Activated naive CD4-positive, alpha-beta T cell treated with Interleukin-2 at 50 U/mL for 16 hours (primary cell): ENCODE data around the gene MST1.

Source experiments
- DNase-seq: peaks from one replicate; pipeline ENCODE4 v3.0.0-alpha.2; 2020

MST1 gene

GRCh38 chr3:49717959-49718857 lies 28.9 kb upstream of the MST1 start:
- DNase-seq = no peak

- no peak for DNase-seq
Observed at GRCh38 chr3:49717211-49717958, 28.1 kb upstream of the MST1 start.

GRCh38 chr3:49716691-49717210 lies 27.5 kb upstream of the MST1 start:
- no peak for DNase-seq

GRCh38 chr3:49716169-49716568 lies 26.9 kb upstream of the MST1 start:
- no peak for DNase-seq

DNA sequence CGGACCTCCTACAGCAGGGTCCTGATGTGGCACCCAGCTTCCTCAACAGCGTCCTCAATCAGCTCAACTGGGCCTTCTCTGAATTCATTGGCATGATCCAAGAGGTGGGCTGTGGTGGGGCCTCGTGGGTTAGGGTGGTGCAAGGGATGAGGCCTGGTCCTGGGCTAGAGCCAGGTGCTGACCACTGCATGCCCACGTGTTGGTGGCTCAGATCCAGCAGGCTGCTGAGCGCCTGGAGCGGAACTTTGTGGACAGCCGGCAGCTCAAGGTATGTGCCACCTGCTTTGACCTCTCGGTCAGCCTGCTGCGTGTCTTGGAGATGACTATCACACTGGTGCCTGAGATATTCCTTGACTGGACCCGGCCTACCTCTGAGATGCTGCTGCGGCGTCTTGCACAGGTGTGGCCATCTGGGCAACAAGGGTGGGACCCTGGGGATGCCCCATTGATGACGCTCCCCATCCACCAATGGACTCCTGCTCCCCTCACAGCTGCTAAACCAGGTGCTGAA lies 26.4 kb upstream of the MST1 start:
- DNase-seq = no peak

DNA sequence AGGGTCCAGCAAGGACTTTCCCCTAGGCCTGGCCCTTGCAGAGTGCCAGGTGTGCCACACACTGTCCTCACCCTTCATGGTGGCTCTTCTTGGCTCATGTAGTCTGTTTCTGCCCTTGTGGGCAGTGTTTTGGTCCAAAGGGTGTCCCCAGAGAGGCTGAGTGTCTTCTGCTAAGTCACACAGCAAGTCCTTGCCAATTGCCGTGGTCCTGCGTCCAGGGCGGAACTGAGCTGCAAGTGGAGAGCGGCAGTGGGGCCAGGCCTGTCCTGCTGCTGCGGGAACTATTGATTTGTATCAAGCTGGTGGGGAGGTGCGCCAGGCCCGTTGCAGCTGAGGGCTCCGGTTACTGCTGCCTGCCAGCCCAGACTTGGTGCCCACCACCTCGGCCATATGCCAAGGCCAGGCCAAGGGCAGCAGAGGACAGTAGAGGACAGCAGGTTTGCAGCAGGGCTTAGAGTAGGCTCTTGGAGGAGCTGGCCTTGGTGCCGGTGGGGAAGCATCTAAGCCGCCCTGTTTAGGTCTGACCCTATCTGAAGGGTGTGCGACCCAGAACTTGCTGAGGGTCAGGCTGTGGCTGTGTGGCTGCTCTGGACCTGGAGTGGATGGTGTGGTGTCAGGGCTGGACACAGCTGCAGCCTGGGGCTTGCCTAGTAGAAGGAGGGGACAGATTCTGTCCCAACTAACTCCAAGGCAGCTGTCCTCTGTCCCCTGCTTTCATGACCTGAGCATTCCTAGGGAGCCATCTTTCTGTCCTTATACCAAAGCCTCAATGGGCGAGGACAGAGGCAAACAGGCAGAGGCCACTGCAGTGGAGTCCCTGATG lies 25.7 kb upstream of the MST1 start:
- no peak for DNase-seq

- no peak for DNase-seq
Observed at GRCh38 chr3:49713336-49714105, 24.2 kb upstream of the MST1 start.

DNA sequence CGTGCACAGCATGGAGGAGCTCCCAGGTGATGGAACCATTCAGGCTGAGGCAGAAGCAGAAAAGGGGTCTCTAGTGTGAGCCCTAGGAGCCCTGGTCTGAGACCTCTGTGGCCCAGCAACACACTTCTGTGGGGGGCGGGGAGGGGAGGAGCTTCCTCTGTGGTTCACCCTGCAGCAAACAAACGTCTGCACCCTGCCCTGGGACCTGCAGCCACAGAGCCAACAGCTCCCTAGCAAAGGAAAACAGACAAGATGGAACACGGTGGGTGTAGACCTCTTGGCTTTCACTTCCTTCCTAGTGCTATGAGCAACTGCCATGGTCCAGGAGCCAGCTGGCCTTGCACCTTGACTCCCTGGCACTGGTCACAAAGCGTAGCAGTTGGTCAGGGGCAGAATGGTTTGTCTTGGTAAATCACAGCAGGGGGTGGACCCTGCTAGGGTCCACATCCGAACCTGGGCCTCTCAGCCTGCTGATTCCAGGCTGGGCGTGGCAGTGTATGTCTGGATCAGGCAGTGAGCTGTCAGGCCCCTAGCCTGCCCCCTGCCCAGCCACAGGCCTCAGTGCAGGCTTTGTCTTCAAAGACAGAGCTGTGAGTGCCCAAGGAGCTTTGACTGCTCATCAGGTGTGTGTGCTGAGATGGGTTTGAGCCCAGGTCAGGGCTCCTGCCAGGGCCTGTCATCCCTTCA lies 23.5 kb upstream of the MST1 start:
- DNase-seq = no peak

DNA sequence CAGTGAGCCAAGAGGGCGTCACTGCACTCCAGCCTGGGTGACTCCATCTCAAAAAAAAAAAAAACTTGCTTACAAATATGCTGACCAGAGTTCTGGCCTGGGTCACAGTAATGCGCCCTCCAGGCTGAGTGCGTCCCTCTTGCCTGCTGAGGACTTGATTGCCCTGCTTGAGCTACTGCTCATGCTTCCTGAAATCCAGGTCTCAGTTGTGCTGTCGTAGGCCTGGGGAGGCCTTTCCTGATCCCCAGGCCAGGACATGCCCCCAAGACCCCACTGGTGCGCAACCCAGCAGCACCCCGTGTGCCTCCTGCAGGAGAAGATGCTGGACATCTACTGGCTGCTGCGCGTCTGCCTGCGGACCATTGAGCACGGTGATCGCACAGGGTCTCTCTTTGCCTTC lies 22.9 kb upstream of the MST1 start:
- DNase-seq = no peak

GRCh38 chr3:49711489-49711888 lies 22.2 kb upstream of the MST1 start:
- DNase-seq = no peak

- no peak for DNase-seq
Observed at GRCh38 chr3:49709852-49710251, 20.6 kb upstream of the MST1 start.

DNA sequence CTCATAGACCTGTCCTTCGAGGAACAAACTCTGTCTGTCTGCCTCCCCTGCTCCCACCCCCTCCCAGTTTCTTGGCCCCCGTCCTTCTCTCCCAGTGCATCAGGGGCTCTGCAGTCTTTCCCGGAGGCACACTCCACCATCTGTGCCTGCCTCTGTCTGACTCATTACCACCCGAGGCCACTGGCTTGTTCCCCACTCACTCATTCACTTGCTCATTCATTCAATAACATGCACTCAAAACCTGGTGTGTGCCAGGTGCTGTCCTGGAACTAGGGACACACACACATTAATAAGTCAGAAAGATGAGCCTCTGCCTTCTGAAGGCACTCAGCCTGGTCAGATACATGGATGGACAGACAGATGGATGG lies 17.8 kb upstream of the MST1 start:
- no peak for DNase-seq

GRCh38 chr3:49706456-49707112 lies 17.3 kb upstream of the MST1 start:
- DNase-seq = no peak

DNA sequence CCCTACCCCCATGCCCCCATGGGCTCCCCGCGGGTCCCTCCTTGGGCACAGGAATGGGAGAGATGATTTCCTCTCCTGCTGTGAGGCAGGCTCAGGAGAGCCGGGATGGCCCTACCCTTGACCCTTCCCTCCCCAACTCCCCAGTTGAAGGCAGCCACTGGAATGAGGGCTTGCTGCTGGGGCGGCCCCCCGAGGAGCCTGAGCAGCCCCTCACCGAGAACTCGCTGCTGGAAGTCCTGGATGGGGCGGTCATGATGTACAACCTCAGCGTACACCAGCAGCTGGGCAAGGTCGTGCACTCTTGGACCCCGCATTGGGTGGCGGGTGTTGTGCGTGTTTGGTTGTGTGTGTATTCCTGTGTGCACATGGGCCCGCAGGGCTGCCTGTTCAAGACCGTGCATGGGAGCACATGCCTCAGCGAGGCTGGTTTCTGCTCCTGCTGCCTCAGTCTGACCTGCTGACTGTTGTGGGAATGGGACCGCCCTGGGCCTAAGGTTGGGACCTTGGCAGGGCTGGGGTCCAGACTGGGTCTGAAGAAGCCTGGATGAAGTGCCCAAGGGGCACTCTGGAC lies 16.2 kb upstream of the MST1 start:
- no peak for DNase-seq

- DNase-seq = no peak
Observed at GRCh38 chr3:49704629-49705028, 15.4 kb upstream of the MST1 start.

DNA sequence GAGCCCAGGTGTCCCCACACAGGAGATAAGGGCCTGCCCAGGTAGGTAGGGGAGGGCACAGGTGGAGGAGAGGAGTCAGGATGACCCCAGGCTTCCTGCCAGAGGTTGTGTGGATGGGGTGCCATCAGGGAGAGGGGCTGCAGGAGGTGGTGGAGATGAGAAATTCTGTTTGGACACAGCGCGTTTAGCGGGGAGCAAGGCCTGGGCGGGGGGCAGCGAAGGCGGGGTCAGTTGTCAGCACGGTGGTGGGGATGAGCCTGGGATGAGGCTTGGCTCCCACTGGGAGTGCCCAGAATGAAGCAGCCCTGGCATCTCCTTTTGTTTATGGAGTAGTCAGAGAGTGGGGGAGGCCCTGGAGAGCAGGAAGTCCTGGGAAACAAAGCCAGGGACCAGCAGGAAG lies 14.7 kb upstream of the MST1 start:
- no peak for DNase-seq

- DNase-seq = peak; percentile 70
Observed at GRCh38 chr3:49703443-49703927, 14.2 kb upstream of the MST1 start.

GRCh38 chr3:49702672-49703071 lies 13.4 kb upstream of the MST1 start:
- DNase-seq = no peak

- DNase-seq = no peak
Observed at GRCh38 chr3:49701388-49702077, 12.3 kb upstream of the MST1 start.
